ENCODE results near the gene GPR152. TPM values are rescaled to one million over a fixed set of nuclear protein-coding genes. Genes with fewer than 3 reads are reported as not detected.

GPR152 gene
- total RNA-seq, 1 experiment from 2014 or later, result not detected

DNA sequence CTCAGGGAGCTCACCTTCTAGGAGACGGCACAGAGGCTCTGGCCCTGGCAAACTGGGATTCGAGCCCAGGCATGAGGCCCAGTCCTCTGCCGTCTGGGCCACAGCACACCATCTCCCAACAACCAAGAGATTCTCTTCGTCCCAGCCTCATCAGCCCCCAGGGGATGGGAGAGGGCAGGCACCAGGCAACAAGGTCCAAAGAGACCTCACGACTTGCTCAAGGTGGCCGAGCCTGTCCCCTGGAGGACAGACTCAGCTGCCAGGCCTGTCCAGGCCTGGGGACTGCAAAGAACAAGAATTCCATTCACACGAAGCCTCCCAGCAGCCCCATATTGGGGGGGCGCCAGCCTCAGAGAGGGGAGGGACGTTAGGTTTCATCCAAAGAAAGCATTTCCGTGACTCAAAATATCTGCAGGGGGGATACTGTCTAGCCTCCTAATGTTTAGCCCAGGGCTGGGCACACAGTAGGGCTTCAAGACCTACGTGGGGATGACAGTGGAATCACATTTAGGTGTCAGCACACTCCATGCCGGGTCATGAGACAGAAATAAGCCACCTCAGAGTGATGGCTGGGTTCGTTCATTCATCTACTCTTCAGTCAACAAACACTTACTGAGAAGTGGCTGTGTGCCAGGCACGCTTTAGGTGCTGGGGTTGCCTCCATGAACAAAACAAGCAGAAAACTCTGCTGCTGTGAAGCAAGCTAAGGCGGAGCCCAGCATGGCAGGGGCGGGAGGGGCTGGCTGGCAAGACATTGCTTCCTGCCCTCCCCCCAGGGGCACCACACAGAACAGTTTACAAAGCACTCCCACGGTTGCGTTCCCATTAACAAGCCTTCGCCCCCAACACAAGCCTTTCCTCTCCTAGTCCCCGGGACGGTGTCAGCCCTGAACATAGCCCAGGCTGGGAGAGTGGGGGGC is 35.9 kb downstream of the GPR152 start (continued):
- TF ChIP-seq, protein P1, sequence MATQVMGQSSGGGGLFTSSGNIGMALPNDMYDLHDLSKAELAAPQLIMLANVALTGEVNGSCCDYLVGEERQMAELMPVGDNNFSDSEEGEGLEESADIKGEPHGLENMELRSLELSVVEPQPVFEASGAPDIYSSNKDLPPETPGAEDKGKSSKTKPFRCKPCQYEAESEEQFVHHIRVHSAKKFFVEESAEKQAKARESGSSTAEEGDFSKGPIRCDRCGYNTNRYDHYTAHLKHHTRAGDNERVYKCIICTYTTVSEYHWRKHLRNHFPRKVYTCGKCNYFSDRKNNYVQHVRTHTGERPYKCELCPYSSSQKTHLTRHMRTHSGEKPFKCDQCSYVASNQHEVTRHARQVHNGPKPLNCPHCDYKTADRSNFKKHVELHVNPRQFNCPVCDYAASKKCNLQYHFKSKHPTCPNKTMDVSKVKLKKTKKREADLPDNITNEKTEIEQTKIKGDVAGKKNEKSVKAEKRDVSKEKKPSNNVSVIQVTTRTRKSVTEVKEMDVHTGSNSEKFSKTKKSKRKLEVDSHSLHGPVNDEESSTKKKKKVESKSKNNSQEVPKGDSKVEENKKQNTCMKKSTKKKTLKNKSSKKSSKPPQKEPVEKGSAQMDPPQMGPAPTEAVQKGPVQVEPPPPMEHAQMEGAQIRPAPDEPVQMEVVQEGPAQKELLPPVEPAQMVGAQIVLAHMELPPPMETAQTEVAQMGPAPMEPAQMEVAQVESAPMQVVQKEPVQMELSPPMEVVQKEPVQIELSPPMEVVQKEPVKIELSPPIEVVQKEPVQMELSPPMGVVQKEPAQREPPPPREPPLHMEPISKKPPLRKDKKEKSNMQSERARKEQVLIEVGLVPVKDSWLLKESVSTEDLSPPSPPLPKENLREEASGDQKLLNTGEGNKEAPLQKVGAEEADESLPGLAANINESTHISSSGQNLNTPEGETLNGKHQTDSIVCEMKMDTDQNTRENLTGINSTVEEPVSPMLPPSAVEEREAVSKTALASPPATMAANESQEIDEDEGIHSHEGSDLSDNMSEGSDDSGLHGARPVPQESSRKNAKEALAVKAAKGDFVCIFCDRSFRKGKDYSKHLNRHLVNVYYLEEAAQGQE (IDR thresholded peaks at IDR 0.05; ENCODE audit: low read depth), result no peak
- TF ChIP-seq ZFX (IDR thresholded peaks at IDR 0.05) (no peak), JUND (IDR thresholded peaks at IDR 0.05) (no peak), SP1 (IDR thresholded peaks at IDR 0.05; ENCODE audit: low read depth) (no peak)

DNA sequence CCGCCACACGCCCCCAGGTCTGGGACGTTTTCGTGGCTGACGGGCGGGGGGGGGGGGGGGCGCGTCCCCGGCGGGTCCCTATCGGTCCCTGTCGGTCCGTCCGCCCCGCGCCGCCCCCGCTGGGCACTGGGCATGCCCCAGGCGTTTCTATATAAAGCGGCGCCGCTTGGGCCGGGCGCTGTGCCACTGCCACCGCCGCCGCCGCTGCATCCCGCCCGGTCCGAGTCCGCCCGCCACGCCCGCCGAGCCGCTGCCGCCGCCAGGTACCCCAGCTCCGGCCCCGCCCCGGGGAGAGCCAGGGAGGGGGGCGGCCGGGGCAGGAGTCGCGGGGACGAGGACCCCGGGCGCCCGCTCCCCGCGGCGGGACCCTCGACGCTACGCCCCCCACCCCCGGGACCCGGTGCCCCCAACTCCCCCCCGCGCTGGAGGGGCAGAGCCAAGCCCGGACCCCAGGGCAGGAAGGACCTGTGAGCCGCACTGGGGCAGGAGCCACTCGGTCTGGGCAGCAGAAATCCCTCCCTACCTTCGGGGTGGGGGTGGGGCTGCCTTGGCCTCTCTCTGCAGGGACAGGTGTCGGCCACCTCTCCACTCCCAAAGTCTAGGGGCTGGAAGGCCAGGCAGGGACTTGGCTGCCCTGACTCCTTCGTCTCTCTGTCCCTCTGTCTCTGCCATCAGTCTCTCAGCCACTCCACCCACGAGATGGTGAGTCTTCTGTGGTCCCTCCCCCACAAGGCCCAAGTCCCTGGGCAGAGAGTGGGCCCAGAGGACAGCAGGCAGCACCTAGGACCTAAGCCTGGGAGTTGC is 36.8 kb downstream of the GPR152 start, which contains the start of gene CARNS1:
TSS of gene CARNS1 (plus strand) at position 178 of the 804 bp plus-strand sequence. CDS start at position 700, 522 bp downstream.
- intact Hi-C loops (cut with micrococcal nuclease), result no loop called here
- H3K9me2 ChIP-seq (ENCODE audit: insufficient read depth), result no peaks in the 10 kb centered on the region
- RAD21 ChIA-PET (ENCODE audit: low non-redundant PET in 1 of 2, low total read pairs in 2 of 2, uncharacterized antibody in 2 of 2, unreplicated experiment in 2 of 2), result interaction anchor here in 1 of 2 experiments (0.7 kb wide), 1 partner anchor 131 kb away, joined by 9 read pairs; no protein-coding TSS in a partner anchor
- H3K27me3 ChIP-seq (ENCODE audit: insufficient read depth, low read length), result no peaks in the 10 kb centered on the region
- H3K9me3 ChIP-seq (ENCODE audit: control insufficient read depth in 1 of 2, insufficient read depth in 1 of 2, low read depth in 1 of 2, low read length in 2 of 2), result no peaks in the 10 kb centered on the region
- peak within 1 kb of the TSS; percentile 81 for H3K4me2 ChIP-seq (ENCODE audit: low read length)
- CTCF ChIA-PET, result no interaction called here
- peak within 1 kb of the TSS; percentile 40 to 56 for H3K4me3 ChIP-seq (replicated peaks in 1 of 2; ENCODE audit: low read depth in 1 of 2, low read length in 2 of 2)
- H3K9ac ChIP-seq (ENCODE audit: low read length), result peak within 1 kb of the TSS; percentile 52
- ATAC-seq (peak; percentile 28), DNase-seq (ENCODE audit: low read depth, low spot score) (no peak)
- BruUV-seq (replicated peaks), result no TSS peak
- H4K20me1 ChIP-seq (ENCODE audit: insufficient read depth), result no peaks in the 10 kb centered on the region
- POLR2A ChIA-PET, result no interaction called here
- no peaks in the 10 kb centered on the region for H3K79me2 ChIP-seq (ENCODE audit: insufficient read depth, low read length)
- TF ChIP-seq TCF7L2 (IDR thresholded peaks at IDR 0.05; ENCODE audit: borderline replicate concordance, extremely low read depth, insufficient read depth, insufficient read length) (no peak), EGR1 (IDR thresholded peaks at IDR 0.05; ENCODE audit: low read depth) (no peak), EZH2 (IDR thresholded peaks at IDR 0.05) (no peak), YY1 (IDR thresholded peaks at IDR 0.05; ENCODE audit: extremely low read depth, insufficient replicate concordance, low read depth, low read length) (no peak), ZFX (IDR thresholded peaks at IDR 0.05) (no peak), ELF1 (IDR thresholded peaks at IDR 0.05; ENCODE audit: borderline replicate concordance, low read depth) (no peak), CBX3 (IDR thresholded peaks at IDR 0.05; ENCODE audit: low read depth) (no peak), CEBPB (IDR thresholded peaks at IDR 0.05; ENCODE audit: low read depth) (no peak), ZNF274 (IDR thresholded peaks at IDR 0.05; ENCODE audit: low read depth, low read length) (no peak), EZH2phosphoT487 (IDR thresholded peaks at IDR 0.05; ENCODE audit: borderline replicate concordance) (no peak)
- TF ChIP-seq, protein P2, sequence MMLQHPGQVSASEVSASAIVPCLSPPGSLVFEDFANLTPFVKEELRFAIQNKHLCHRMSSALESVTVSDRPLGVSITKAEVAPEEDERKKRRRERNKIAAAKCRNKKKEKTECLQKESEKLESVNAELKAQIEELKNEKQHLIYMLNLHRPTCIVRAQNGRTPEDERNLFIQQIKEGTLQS (IDR thresholded peaks at IDR 0.05), result no peak
- TF ChIP-seq, protein P3, sequence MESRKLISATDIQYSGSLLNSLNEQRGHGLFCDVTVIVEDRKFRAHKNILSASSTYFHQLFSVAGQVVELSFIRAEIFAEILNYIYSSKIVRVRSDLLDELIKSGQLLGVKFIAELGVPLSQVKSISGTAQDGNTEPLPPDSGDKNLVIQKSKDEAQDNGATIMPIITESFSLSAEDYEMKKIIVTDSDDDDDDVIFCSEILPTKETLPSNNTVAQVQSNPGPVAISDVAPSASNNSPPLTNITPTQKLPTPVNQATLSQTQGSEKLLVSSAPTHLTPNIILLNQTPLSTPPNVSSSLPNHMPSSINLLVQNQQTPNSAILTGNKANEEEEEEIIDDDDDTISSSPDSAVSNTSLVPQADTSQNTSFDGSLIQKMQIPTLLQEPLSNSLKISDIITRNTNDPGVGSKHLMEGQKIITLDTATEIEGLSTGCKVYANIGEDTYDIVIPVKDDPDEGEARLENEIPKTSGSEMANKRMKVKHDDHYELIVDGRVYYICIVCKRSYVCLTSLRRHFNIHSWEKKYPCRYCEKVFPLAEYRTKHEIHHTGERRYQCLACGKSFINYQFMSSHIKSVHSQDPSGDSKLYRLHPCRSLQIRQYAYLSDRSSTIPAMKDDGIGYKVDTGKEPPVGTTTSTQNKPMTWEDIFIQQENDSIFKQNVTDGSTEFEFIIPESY (IDR thresholded peaks at IDR 0.05; ENCODE audit: extremely low read depth, insufficient replicate concordance, low read length), result no peak
- H3K36me3 ChIP-seq (ENCODE audit: control insufficient read depth in 1 of 2, insufficient read depth in 2 of 2, low read length in 2 of 2), result no peaks in the 10 kb centered on the region
- no peak within 1 kb of the TSS for H2AFZ ChIP-seq (ENCODE audit: low read depth, low read length, poor library complexity, severe bottlenecking)
- H3K27ac ChIP-seq (ENCODE audit: low read depth, low read length), result peak within 1 kb of the TSS; percentile 18; the same call in 1 of the 2 replicates
- H3K4me1 ChIP-seq (ENCODE audit: control insufficient read depth in 1 of 2, insufficient read depth in 2 of 2, low read length in 2 of 2), result peaks cover 19 to 39% of the 10 kb centered on the region in 2 experiments; a peak in 3 of 4 replicates

All from HCT116 (cell line).